Kidney epithelial cell (primary cell): Measurements from ENCODE around the gene PRDM7. TPM values are rescaled to one million over a fixed set of nuclear protein-coding genes. Genes with fewer than 3 reads are reported as not detected.

ENCODE experiments used
- DNase-seq: peaks from one replicate; pipeline ENCODE4 v3.0.0-alpha.2; 2010; ENCODE audit warnings: low read depth
- H3K27me3 ChIP-seq: 2 replicates; pipeline ENCODE4 v1.6.0; 2011; ENCODE audit warnings: low read length; ENCODE audit not compliant: control insufficient read depth, insufficient read depth
- H3K36me3 ChIP-seq: 2 replicates; pipeline ENCODE4 v1.5.1; 2011; ENCODE audit warnings: low read length; ENCODE audit not compliant: control insufficient read depth, insufficient read depth
- H3K4me3 ChIP-seq: 2 replicates; pipeline ENCODE4 v1.5.1; 2011; ENCODE audit warnings: low read depth, mild to moderate bottlenecking, control low read depth, low read length
- total RNA-seq: library from RNA; depleted of rRNA; stranded (reverse); fragments of >200 nt; gene quantifications from 2 replicates; pipeline ENCODE4 v1.2.3, GENCODE V29; 2015
- TF ChIP-seq, protein P1 (sequence below): IDR thresholded peaks from 2 replicates; pipeline ENCODE4 v1.5.1; 2011; ENCODE audit warnings: mild to moderate bottlenecking, moderate library complexity, low read length, control low read depth, inconsistent platforms; ENCODE audit not compliant: insufficient read depth, poor library complexity, severe bottlenecking

The PRDM7 gene
- total RNA-seq, 1 donor from 2014 or later, result not detected

DNA sequence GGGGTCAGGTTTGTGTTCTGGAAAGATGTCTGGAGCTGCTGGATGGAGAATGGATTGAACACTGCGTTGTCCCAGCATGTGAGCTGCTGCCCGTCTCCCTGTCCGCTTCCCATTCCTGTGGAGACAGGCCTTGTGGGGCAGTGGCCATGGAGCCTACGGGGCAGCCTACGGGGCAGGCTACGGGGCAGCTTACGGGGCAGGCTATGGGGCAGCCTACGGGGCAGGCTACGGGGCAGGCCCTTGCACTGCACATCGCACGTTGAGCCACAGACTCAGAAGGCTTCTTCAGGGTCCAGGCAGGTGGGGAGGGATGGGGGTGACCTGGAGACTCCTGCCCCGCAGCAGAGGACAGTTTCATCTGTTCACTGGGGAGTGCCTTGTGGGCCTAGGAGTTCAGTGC is 48.1 kb downstream of the PRDM7 start:
- DNase-seq, result no peak
- no peak overlapping the region for H3K4me3 ChIP-seq
- no peaks in the 10 kb centered on the region for H3K27me3 ChIP-seq
- H3K36me3 ChIP-seq, result peaks cover 3% of the 10 kb centered on the region
- TF ChIP-seq, protein P1, sequence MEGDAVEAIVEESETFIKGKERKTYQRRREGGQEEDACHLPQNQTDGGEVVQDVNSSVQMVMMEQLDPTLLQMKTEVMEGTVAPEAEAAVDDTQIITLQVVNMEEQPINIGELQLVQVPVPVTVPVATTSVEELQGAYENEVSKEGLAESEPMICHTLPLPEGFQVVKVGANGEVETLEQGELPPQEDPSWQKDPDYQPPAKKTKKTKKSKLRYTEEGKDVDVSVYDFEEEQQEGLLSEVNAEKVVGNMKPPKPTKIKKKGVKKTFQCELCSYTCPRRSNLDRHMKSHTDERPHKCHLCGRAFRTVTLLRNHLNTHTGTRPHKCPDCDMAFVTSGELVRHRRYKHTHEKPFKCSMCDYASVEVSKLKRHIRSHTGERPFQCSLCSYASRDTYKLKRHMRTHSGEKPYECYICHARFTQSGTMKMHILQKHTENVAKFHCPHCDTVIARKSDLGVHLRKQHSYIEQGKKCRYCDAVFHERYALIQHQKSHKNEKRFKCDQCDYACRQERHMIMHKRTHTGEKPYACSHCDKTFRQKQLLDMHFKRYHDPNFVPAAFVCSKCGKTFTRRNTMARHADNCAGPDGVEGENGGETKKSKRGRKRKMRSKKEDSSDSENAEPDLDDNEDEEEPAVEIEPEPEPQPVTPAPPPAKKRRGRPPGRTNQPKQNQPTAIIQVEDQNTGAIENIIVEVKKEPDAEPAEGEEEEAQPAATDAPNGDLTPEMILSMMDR, result no peak

DNA sequence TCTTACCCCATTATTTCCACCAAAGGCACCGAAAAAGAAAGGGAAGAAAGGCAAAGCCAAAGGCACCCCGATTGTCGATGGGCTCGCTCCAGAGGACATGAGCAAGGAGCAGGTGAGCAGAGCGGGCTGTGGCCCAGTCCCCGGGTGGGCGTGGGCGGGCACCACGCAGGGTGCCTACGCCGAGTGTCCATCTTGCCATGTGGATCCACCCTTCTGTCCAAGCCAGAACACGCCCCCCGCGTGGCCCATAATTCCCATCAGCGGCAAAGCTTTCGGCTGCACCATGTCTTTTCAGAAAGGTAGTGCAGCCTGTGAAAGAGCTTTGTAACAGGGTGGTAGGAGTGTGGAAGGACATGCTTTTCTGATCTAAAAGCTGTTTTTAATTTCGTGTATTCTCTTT is 49.5 kb downstream of the PRDM7 start:
- TF ChIP-seq, protein P1, result no peak
- Histone ChIP-seq H3K27me3 (no peaks in the 10 kb centered on the region), H3K36me3 (peaks cover 3% of the 10 kb centered on the region), H3K4me3 (no peak overlapping the region)
- DNase-seq, result no peak

DNA sequence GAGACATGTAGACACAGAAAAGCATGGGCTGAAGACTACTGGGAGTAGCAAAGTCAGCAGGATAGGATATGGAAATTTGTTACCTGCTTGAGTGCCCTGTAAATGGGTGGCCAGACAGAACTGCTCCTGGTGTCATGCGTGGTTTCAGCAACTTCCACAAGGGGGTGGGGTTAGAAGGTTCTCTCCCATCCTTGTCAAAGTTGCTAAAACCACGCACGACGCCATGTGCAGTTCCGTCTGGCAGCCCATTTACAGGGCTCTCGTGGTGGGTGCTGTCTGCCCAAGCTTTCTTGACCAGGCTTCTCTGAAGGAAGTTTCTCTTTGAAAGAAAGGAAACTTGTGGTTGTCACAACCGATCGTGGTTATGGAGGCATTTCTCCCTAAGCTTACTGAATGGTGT is 51.0 kb downstream of the PRDM7 start:
- no peak overlapping the region for H3K4me3 ChIP-seq
- TF ChIP-seq, protein P1, result no peak
- DNase-seq, result no peak
- no peaks in the 10 kb centered on the region for H3K27me3 ChIP-seq
- H3K36me3 ChIP-seq, result no peaks in the 10 kb centered on the region

DNA sequence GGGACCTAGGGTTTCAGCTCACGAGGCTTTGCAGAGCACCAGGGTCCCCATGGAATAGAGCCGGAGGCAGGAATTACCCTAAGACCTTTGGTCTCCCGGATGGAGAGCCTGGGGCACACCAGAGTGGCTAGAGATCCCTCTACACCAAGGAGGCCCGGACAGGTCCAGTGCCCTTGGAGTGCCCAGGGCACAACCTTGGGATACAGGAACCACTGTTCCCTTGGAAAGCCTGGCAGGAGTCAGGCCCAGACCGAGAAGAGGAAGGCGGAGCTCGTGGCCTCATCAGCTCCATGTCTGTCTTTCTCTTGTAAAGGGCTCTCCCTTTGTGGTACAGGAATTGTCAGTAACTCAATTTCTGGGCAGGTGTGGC is 54.1 kb downstream of the PRDM7 start:
- H3K27me3 ChIP-seq, result no peaks in the 10 kb centered on the region
- H3K4me3 ChIP-seq, result peak overlapping the region; percentile 55
- H3K36me3 ChIP-seq, result no peaks in the 10 kb centered on the region
- TF ChIP-seq, protein P1, result no peak
- DNase-seq, result no peak

DNA sequence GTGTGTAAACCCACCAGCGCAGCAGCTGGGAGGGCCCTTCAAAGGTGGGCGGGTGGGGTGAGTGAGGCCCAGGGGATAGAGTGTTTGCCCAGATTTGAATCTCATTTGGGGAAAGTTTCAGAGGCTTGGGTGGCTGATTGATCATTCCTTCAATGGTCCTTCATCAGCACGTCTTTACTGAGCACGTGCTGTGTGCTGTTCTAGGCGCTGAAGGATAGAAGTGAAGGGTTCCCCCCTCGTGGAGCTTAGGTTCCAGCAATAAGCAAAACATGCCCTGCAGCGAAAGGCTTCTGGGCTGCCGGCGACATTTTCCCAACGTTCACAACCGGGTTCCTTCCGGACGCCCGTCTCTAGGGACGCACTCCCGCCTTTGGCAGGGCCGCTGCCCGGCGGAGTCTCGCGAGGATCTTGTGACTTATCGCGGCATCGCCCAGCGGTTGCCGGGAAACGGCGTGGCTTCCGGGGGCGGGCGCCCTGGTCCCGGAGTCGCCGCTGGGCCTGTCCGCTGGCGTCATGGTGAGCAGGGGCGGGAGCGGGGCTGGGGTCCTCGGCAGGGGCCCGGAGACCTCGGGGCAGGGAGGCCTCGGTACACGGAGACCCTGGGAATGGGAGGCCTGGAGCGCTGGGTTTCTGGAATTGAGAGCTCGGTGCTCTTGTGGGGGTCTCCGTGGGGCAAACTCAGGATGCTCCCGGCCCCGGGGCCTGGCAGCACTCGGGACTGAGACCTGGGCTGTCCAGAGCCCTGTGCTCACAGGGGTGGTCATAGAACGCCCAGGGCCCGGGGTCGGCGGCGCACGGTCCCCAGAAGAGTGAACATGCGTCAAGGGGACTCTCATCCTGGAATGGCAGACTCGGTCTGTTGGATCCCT is 54.7 kb downstream of the PRDM7 start:
- no peaks in the 10 kb centered on the region for H3K36me3 ChIP-seq
- TF ChIP-seq, protein P1, result no peak

More for the DNA sequence above, 54.7 kb downstream of the PRDM7 start:
- Histone ChIP-seq H3K27me3 (no peaks in the 10 kb centered on the region), H3K4me3 (peak overlapping the region; percentile 55)
- DNase-seq, result peak; percentile 55
